Measurements from ENCODE around the gene TIGD1.
"Not testable (repeated sequence)": the region's sequence is repeated elsewhere in the genome, so short reads cannot be mapped to it uniquely, and the experiment has no call there.

TIGD1 gene

GRCh38 chr2:232550354-232551249 is at the start of gene TIGD1, which contains the start of gene EIF4E2:
Gene TIGD1 (minus strand): TSS chr2:232550557. CDS start chr2:232549882, 675 bp downstream.
Gene EIF4E2 (plus strand): TSS chr2:232550689. CDS start chr2:232550725, 36 bp downstream.
- peak; percentile 82 for DNase-seq

- no peak for DNase-seq
These were observed 47.9 kb upstream of the TIGD1 start for GRCh38 chr2:232598293-232598692.

- DNase-seq = no peak
These were observed 47.2 kb upstream of the TIGD1 start for GRCh38 chr2:232597362-232598079.

GRCh38 chr2:232593982-232594381 is 43.6 kb upstream of the TIGD1 start:
- DNase-seq = no peak

GRCh38 chr2:232592772-232593395 is 42.5 kb upstream of the TIGD1 start:
- DNase-seq = no peak

GRCh38 chr2:232588680-232589585 is 38.6 kb upstream of the TIGD1 start:
- no peak for DNase-seq

- DNase-seq = no peak
These were observed 37.7 kb upstream of the TIGD1 start for GRCh38 chr2:232588031-232588430.

- DNase-seq = no peak
These were observed 37.2 kb upstream of the TIGD1 start for GRCh38 chr2:232587512-232587911.

GRCh38 chr2:232586943-232587505 is 36.7 kb upstream of the TIGD1 start:
- no peak for DNase-seq

GRCh38 chr2:232584238-232584637 is 33.9 kb upstream of the TIGD1 start:
- no peak for DNase-seq

- DNase-seq = peak; percentile 39
These were observed 31.4 kb upstream of the TIGD1 start for GRCh38 chr2:232581725-232582124.

GRCh38 chr2:232580648-232580981 is 30.3 kb upstream of the TIGD1 start:
- DNase-seq = no peak

- DNase-seq = no peak
These were observed 28.3 kb upstream of the TIGD1 start for GRCh38 chr2:232578626-232579025.

- no peak for DNase-seq
These were observed 27.5 kb upstream of the TIGD1 start for GRCh38 chr2:232577841-232578240.

GRCh38 chr2:232576995-232577394 is 26.6 kb upstream of the TIGD1 start:
- DNase-seq = no peak

GRCh38 chr2:232575404-232575746 is 25.0 kb upstream of the TIGD1 start:
- no peak for DNase-seq

GRCh38 chr2:232574674-232575403 is 24.5 kb upstream of the TIGD1 start:
- no peak for DNase-seq

- DNase-seq = no peak
These were observed 23.5 kb upstream of the TIGD1 start for GRCh38 chr2:232573771-232574435.

- no peak for DNase-seq
These were observed 22.7 kb upstream of the TIGD1 start for GRCh38 chr2:232573042-232573441.

GRCh38 chr2:232571026-232571474 is 20.7 kb upstream of the TIGD1 start:
- DNase-seq = no peak

- DNase-seq = not testable (repeated sequence)
These were observed 20.1 kb upstream of the TIGD1 start for GRCh38 chr2:232570481-232570880.

All from NCI-H1048 (cell line).